K562 (cell line): ENCODE measurements around the gene PBXIP1. TPM values are rescaled to one million over a fixed set of nuclear protein-coding genes. Genes with fewer than 3 reads are reported as not detected.
A peak's percentile ranks its signal among the peaks of the same experiment; 100 is the strongest.

Experiments used
- CREBBP ChIP-seq: IDR thresholded peaks from one replicate; pipeline ENCODE4 v1.6.1; 2012; ENCODE audit warnings: low read depth, mild to moderate bottlenecking, control low read depth, inconsistent platforms, low read length
- DPF2 ChIP-seq: fragments of 450-650 bp; IDR thresholded peaks from 2 replicates; pipeline ENCODE4 v1.6.1; 2016
- ELK3 ChIP-seq: fragments of 450-650 bp; formaldehyde crosslinking; IDR thresholded peaks from 2 replicates; pipeline ENCODE4 v1.4.0; 2020; ENCODE audit warnings: mild to moderate bottlenecking
- MLX ChIP-seq, 2 experiments: fragments of 450-650 bp in 1 of 2; sonication (generic) in 1 of 2; formaldehyde crosslinking; conservative IDR thresholded peaks; 2 replicates each; pipeline versions ENCODE4 v1.4.0 to v1.8.1; 2020 to 2022; ENCODE audit warnings: mild to moderate bottlenecking in 1 of 2, missing genetic modification reagents in 1 of 2
- NFE2 ChIP-seq: IDR thresholded peaks from 2 replicates; pipeline ENCODE4 v1.6.1; 2014; ENCODE audit warnings: antibody characterized with exemption, low read depth
- NFRKB ChIP-seq: fragments of 450-650 bp; IDR thresholded peaks from 2 replicates; pipeline ENCODE4 v1.6.1; 2016; ENCODE audit warnings: low read depth
- NKRF ChIP-seq: fragments of 450-650 bp; IDR thresholded peaks from 2 replicates; pipeline ENCODE4 v1.6.1; 2016; ENCODE audit warnings: borderline replicate concordance
- PCBP1 ChIP-seq: fragments of 200-400 bp; formaldehyde crosslinking; IDR thresholded peaks from 2 replicates; pipeline ENCODE4 v1.6.1; 2018; ENCODE audit warnings: mild to moderate bottlenecking, low read depth, low read length; ENCODE audit not compliant: poor library complexity, severe bottlenecking
- PHTF2 ChIP-seq: fragments of 250-450 bp; sonication (Bioruptor Pico); IDR thresholded peaks from 2 replicates; pipeline ENCODE4 v1.5.0; 2021; ENCODE audit warnings: mild to moderate bottlenecking
- RAD51 ChIP-seq: fragments of 450-650 bp; IDR thresholded peaks from 2 replicates; pipeline ENCODE4 v1.7.1; 2016; ENCODE audit warnings: low read depth, mild to moderate bottlenecking, borderline replicate concordance
- RBFOX2 ChIP-seq: fragments of 200-400 bp; formaldehyde crosslinking; IDR thresholded peaks from 2 replicates; pipeline ENCODE4 v1.6.1; 2017; ENCODE audit warnings: low read depth, mild to moderate bottlenecking, low read length, moderate library complexity
- SAP30 ChIP-seq: fragments of 200-600 bp; sonication (generic); IDR thresholded peaks from 2 replicates; pipeline ENCODE4 v1.6.1; 2012; ENCODE audit warnings: borderline replicate concordance, low read depth, mild to moderate bottlenecking, moderate library complexity, low read length, control low read depth, inconsistent platforms; ENCODE audit not compliant: insufficient read depth, poor library complexity, severe bottlenecking
- STAT5B ChIP-seq: fragments of 250-450 bp; sonication (Bioruptor Pico); IDR thresholded peaks from 2 replicates; pipeline ENCODE4 v1.8.0; 2021; ENCODE audit warnings: mild to moderate bottlenecking, inconsistent platforms
- TFAP4 ChIP-seq: sonication (generic); formaldehyde crosslinking; IDR thresholded peaks from 2 replicates; pipeline ENCODE4 v1.8.0; 2022; ENCODE audit warnings: missing genetic modification reagents, mild to moderate bottlenecking, moderate library complexity, borderline replicate concordance
- ZNF184 ChIP-seq: sonication (generic); formaldehyde crosslinking; IDR thresholded peaks from 2 replicates; pipeline ENCODE4 v1.5.0; 2020; ENCODE audit warnings: missing genetic modification reagents
- ZNF431 ChIP-seq: sonication (generic); formaldehyde crosslinking; IDR thresholded peaks from 2 replicates; pipeline ENCODE4 v1.8.0; 2022; ENCODE audit warnings: mild to moderate bottlenecking, missing genetic modification reagents
- polyA plus RNA-seq, 8 experiments: library from polyadenylated mRNA; depleted of rRNA in 4 of 8; stranded (reverse) in 5 of 8; unstranded in 3 of 8; fragments of >200 nt; fragmentation: Nextera tagmentation in 2 of 8; fragmentation: Illumina TruSeq in 1 of 8; extraction: Ambion mirVana in 2 of 8; extraction: Trizol in 1 of 8; gene quantifications; 2 replicates each; pipeline versions ENCODE4 v1.2.1 to v1.2.3, GENCODE V29; 2011 to 2014; ENCODE audit warnings: inconsistent platforms in 1 of 8, missing spikeins in 1 of 8
- total RNA-seq, 7 experiments: library from RNA; depleted of rRNA in 6 of 7; stranded (reverse); fragments of >200 nt in 6 of 7; fragmentation: Illumina TruSeq in 2 of 7; extraction: Trizol in 2 of 7; gene quantifications; 2 replicates each; pipeline versions ENCODE4 v1.2.1 to v1.2.3, GENCODE V29; 2011 to 2021; ENCODE audit warnings: low replicate concordance in 1 of 7
- TF ChIP-seq, protein P1 (sequence below): IDR thresholded peaks from 2 replicates; pipeline ENCODE4 v1.6.1; 2014; ENCODE audit warnings: antibody characterized with exemption
- TF ChIP-seq, protein P2 (sequence below): fragments of 200-800 bp; sonication (Bioruptor generic); IDR thresholded peaks from 2 replicates; pipeline ENCODE4 v1.6.1; 2017; ENCODE audit warnings: missing genetic modification characterization, missing compliant biosample characterization

PBXIP1 gene
- total and polyA plus RNA-seq, 9 of the 15 experiments (the other 6 are each of a cell fraction or from before 2014, with no cell fraction given) = 0.13 to 8.3 (median 5.8) TPM

DNA sequence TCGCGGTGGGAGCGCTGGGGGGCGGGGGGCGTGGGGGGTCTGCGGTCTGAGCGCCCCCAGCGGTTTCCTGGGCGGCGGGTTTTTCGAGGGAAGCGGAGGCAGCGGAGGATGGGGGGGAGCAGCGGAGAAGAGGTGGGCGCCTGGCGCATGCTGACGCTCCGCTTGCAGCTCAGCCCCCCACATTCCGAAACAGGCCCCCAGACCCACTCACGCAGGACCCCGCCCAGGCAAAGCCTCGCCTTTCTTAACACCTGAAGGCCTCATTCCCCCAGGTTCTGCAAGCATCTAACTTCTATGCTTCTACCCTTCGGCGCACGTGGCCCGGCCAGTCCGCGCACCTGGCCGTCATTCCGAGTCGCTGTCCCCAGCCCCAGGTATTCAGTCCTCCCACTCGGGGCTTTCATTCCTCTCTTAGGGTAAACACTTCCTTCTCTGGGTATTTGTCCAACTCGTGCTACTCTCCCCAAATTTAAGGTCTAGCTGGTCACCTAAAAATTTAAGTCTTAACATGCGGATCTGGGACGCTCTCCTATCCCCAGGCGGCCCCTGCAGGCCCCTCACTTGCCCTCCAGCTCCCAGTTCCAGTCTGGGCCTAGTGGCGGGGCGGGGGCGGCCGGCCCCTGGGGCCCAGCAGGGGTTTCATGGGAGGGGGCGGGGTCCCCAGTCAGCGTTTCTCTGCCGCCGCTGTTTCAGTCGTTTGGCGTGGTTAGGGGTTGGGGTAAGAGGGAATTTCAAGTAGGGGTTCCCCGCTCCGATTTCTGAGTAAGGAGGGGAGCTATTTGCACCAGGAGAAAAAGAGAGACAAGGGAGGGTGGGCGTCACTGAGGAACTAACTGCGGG lies 43.9 kb upstream of the PBXIP1 start (continued):
- TF ChIP-seq ELK3 (CRISPR knock-in tag) (no peak), DPF2 (peak; percentile 34; the same call in 1 of the 2 replicates), RAD51 (peak; percentile 39; the same call in 1 of the 2 replicates), SAP30 (peak; percentile 55), PCBP1 (peak; percentile 74), RBFOX2 (peak; percentile 81), ZNF184 (CRISPR knock-in tag) (no peak), CREBBP (no peak), MLX (CRISPR knock-in tag; conservative IDR thresholded peaks at IDR 0.05) (no peak), NFRKB (peak; percentile 68), STAT5B (CRISPR knock-in tag) (no peak), TFAP4 (0 out of 2 replicates have a peak, but pooled peaks have one; percentile 9), NKRF (peak; percentile 65; the same call in 1 of the 2 replicates), PHTF2 (CRISPR knock-in tag) (no peak), NFE2 (0 out of 2 replicates have a peak, but pooled peaks have one; percentile 5), ZNF431 (CRISPR knock-in tag) (peak; percentile 28; the same call in 1 of the 2 replicates)
- TF ChIP-seq, protein P1, sequence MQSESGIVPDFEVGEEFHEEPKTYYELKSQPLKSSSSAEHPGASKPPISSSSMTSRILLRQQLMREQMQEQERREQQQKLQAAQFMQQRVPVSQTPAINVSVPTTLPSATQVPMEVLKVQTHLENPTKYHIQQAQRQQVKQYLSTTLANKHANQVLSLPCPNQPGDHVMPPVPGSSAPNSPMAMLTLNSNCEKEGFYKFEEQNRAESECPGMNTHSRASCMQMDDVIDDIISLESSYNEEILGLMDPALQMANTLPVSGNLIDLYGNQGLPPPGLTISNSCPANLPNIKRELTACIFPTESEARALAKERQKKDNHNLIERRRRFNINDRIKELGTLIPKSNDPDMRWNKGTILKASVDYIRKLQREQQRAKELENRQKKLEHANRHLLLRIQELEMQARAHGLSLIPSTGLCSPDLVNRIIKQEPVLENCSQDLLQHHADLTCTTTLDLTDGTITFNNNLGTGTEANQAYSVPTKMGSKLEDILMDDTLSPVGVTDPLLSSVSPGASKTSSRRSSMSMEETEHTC = no peak
- TF ChIP-seq, protein P2, sequence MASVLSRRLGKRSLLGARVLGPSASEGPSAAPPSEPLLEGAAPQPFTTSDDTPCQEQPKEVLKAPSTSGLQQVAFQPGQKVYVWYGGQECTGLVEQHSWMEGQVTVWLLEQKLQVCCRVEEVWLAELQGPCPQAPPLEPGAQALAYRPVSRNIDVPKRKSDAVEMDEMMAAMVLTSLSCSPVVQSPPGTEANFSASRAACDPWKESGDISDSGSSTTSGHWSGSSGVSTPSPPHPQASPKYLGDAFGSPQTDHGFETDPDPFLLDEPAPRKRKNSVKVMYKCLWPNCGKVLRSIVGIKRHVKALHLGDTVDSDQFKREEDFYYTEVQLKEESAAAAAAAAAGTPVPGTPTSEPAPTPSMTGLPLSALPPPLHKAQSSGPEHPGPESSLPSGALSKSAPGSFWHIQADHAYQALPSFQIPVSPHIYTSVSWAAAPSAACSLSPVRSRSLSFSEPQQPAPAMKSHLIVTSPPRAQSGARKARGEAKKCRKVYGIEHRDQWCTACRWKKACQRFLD (CRISPR knock-in tag) = 0 out of 2 replicates have a peak, but pooled peaks have one; percentile 31
